IMR-90 (cell line): ENCODE measurements around the gene ELF2.

Experiments used
- BHLHE40 ChIP-seq: fragments of 150-350 bp; IDR thresholded peaks from 2 replicates; pipeline ENCODE4 v1.6.1; 2016; ENCODE audit warnings: mild to moderate bottlenecking, low read depth, low read length
- CEBPB ChIP-seq: IDR thresholded peaks from 2 replicates; pipeline ENCODE4 v1.6.1; 2012; ENCODE audit warnings: low read depth, low read length, improper control_type of control experiment
- CTCF ChIP-seq: conservative IDR thresholded peaks from 2 replicates; pipeline ENCODE4 v1.5.1; 2012; ENCODE audit warnings: mild to moderate bottlenecking, low read depth, low read length, improper control_type of control experiment
- FOS ChIP-seq: fragments of 150-350 bp; IDR thresholded peaks from 2 replicates; pipeline ENCODE4 v1.6.1; 2016; ENCODE audit warnings: low read depth, low read length
- MAFK ChIP-seq: IDR thresholded peaks from 2 replicates; pipeline ENCODE4 v1.6.1; 2012; ENCODE audit warnings: low read depth, low read length, improper control_type of control experiment
- MAZ ChIP-seq: IDR thresholded peaks from 2 replicates; pipeline ENCODE4 v1.6.1; 2012; ENCODE audit warnings: low read depth, mild to moderate bottlenecking, low read length, improper control_type of control experiment, moderate library complexity, borderline replicate concordance
- NFE2L2 ChIP-seq: fragments of 150-350 bp; IDR thresholded peaks from 2 replicates; pipeline ENCODE4 v1.6.1; 2016; ENCODE audit warnings: low read depth, mild to moderate bottlenecking, low read length
- POLR2A ChIP-seq: IDR thresholded peaks from 2 replicates; pipeline ENCODE4 v1.6.1; 2012; ENCODE audit warnings: mild to moderate bottlenecking, low read depth, low read length
- RAD21 ChIP-seq: IDR thresholded peaks from 2 replicates; pipeline ENCODE4 v1.6.1; 2012; ENCODE audit warnings: low read length, improper control_type of control experiment
- RCOR1 ChIP-seq: IDR thresholded peaks from 2 replicates; pipeline ENCODE4 v1.6.1; 2012; ENCODE audit warnings: mild to moderate bottlenecking, low read length, improper control_type of control experiment; ENCODE audit not compliant: insufficient replicate concordance
- RFX5 ChIP-seq: IDR thresholded peaks from 2 replicates; pipeline ENCODE4 v1.8.0; 2012; ENCODE audit warnings: low read depth, mild to moderate bottlenecking, low read length, moderate library complexity
- SMC3 ChIP-seq: fragments of 150-350 bp; IDR thresholded peaks from 2 replicates; pipeline ENCODE4 v1.6.1; 2016; ENCODE audit warnings: low read depth, mild to moderate bottlenecking, antibody characterized with exemption, low read length, moderate library complexity
- TF ChIP-seq, protein P1 (sequence below): fragments of 150-350 bp; IDR thresholded peaks from 2 replicates; pipeline ENCODE4 v1.6.1; 2017; ENCODE audit warnings: mild to moderate bottlenecking, antibody characterized with exemption, low read length, low read depth

DNA sequence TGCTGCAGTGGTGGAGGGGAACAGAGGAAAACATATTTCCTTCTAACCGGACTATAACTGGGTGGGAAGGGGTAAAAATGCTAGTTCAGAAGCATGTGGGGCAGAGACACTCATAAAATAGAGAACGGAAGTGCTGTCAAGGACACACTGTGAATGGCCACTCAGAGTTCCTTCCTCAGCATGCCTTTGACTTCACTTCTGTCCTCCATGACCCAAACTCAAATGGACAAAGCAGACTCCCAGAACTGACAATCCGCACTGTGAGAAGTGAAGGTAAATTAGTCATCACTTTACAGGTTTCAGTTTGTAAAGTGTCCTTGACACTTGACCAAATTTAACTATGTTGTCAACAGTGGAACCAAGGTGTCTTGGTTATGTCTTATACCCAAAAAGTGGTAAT is 30.2 kb upstream of the ELF2 start:
- TF ChIP-seq MAFK (no peak), POLR2A (no peak), CTCF (no peak), RCOR1 (no peak), MAZ (no peak), RAD21 (no peak), FOS (no peak), RFX5 (no peak), CEBPB (no peak), BHLHE40 (no peak), NFE2L2 (no peak), SMC3 (no peak)
- TF ChIP-seq, protein P1, sequence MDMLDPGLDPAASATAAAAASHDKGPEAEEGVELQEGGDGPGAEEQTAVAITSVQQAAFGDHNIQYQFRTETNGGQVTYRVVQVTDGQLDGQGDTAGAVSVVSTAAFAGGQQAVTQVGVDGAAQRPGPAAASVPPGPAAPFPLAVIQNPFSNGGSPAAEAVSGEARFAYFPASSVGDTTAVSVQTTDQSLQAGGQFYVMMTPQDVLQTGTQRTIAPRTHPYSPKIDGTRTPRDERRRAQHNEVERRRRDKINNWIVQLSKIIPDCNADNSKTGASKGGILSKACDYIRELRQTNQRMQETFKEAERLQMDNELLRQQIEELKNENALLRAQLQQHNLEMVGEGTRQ, result no peak
